OCI-LY1 (cell line): ENCODE measurements around the gene ZBTB47.

Source experiments
- EZH2 ChIP-seq: fragments of 200-600 bp; sonication (generic), shearing (Covaris generic); IDR thresholded peaks from 2 replicates; pipeline ENCODE4 v1.8.0; 2017; ENCODE audit warnings: borderline replicate concordance, mixed run types, mild to moderate bottlenecking, antibody characterized with exemption, low read length, moderate library complexity, mixed read lengths
- TF ChIP-seq, protein P1 (sequence below): fragments of 200-600 bp; sonication (generic), shearing (Covaris generic); IDR thresholded peaks from 2 replicates; pipeline ENCODE4 v1.5.1; 2017; ENCODE audit warnings: mild to moderate bottlenecking, antibody characterized with exemption, low read length, moderate library complexity, mixed read lengths

DNA sequence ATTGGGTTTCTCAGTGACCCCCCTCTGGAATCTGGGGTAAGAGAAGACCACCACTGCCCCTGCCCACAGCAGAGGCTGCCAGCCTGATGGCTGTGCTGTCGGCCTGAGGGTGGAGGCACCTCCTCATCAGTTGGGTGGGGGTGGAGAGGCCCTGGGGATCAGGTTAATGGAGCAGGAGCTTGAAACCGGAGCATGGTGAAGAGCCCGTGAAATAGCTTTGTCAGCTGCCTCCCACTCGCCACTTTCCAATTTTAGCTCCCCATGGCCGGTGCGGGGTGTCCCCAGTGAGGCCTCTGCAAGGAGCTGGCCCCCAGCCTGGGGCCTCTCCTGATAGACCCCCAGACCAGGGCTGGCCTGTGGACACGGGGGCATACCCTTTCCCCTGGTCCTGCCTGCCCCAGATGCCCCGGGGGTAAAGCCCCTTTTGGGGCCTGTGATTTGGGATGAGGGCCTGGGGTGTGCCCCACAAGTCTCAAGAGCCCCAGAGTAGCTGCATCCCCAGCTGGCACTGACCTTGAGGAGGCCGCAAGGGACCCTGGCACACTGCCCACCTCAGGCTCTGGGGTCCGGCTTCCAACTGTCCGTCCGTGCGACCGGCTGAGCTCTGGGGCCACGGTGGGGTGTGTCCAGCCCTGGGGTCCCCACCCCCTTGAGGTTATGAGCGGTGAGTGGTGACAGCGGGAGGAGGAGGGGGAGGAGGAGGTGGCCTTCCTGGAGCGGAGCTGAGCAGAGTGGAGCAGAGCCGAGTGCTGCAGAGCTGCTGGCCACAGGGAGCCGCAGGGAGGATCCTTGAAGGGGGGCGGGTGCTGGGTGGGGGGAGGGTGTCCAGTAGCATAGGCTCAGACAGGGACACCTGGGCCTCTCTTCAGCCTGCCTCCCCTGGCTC is 48.8 kb downstream of the ZBTB47 start, which contains the start of gene HHATL:
- no peak for TF ChIP-seq EZH2
- TF ChIP-seq, protein P1, sequence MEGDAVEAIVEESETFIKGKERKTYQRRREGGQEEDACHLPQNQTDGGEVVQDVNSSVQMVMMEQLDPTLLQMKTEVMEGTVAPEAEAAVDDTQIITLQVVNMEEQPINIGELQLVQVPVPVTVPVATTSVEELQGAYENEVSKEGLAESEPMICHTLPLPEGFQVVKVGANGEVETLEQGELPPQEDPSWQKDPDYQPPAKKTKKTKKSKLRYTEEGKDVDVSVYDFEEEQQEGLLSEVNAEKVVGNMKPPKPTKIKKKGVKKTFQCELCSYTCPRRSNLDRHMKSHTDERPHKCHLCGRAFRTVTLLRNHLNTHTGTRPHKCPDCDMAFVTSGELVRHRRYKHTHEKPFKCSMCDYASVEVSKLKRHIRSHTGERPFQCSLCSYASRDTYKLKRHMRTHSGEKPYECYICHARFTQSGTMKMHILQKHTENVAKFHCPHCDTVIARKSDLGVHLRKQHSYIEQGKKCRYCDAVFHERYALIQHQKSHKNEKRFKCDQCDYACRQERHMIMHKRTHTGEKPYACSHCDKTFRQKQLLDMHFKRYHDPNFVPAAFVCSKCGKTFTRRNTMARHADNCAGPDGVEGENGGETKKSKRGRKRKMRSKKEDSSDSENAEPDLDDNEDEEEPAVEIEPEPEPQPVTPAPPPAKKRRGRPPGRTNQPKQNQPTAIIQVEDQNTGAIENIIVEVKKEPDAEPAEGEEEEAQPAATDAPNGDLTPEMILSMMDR, result no peak
